Endothelial cell of umbilical vein (primary cell): ENCODE data around the gene BLNK. TPM values are rescaled to one million over a fixed set of nuclear protein-coding genes. Genes with fewer than 3 reads are reported as not detected.

Source experiments
- BruUV-seq: library from RNA; stranded (reverse); fragments of 400-500 nt; replicated peaks from 2 replicates; lab custom pipeline; 2021; lab: Mats Ljungman, UMichigan
- CTCF ChIA-PET: fragments of 300-600, 350-600 bp; sonication (Branson Sonifier 250); formaldehyde crosslinking; loops from one replicate; lab custom pipeline; 2021; ENCODE audit warnings: antibody characterized with exemption, inconsistent platforms; lab: Charles Lee
- POLR2A ChIA-PET: fragments of 300-600, 350-600 bp; sonication (Branson Sonifier 250); formaldehyde crosslinking; loops from one replicate; lab custom pipeline; 2021; ENCODE audit warnings: antibody characterized with exemption, inconsistent platforms; lab: Charles Lee
- DNase-seq: peaks from one replicate; pipeline ENCODE4 v3.0.0-alpha.2; 2011; ENCODE audit warnings: low read depth, low spot score
- FAIRE-seq: peaks from 2 replicates; lab custom pipeline; 2011; peaks lifted over from hg19 to GRCh38; lab: Jason Lieb, UNC
- H2AFZ ChIP-seq: 2 replicates; pipeline ENCODE4 v1.6.0; 2012; ENCODE audit warnings: low read depth, low read length, control low read depth, inconsistent platforms
- H3K27ac ChIP-seq: 2 replicates; pipeline ENCODE4 v1.5.1; 2011; ENCODE audit warnings: low read depth, mild to moderate bottlenecking, control low read depth, low read length, moderate library complexity; ENCODE audit not compliant: insufficient read depth
- H3K27me3 ChIP-seq, 2 experiments: 2 replicates each; pipeline versions ENCODE4 v1.6.0 to v1.6.1; 2011; ENCODE audit warnings: low read length in 2 of 2, mixed read lengths in 1 of 2; ENCODE audit not compliant: control insufficient read depth in 2 of 2, insufficient read depth in 2 of 2
- H3K36me3 ChIP-seq, 2 experiments: 2 replicates in 1 of 2; 3 replicates in 1 of 2; pipeline ENCODE4 v1.5.1; 2011; ENCODE audit warnings: low read length in 2 of 2, mild to moderate bottlenecking in 1 of 2, moderate library complexity in 1 of 2; ENCODE audit not compliant: control insufficient read depth in 2 of 2, insufficient read depth in 2 of 2; ENCODE audit errors: extremely low read depth in 1 of 2
- H3K4me1 ChIP-seq: 3 replicates; pipeline ENCODE4 v1.5.1; 2011; ENCODE audit warnings: mild to moderate bottlenecking, low read length; ENCODE audit not compliant: control insufficient read depth, insufficient read depth; ENCODE audit errors: extremely low read depth
- H3K4me2 ChIP-seq: 2 replicates; pipeline ENCODE4 v1.6.1; 2011; ENCODE audit warnings: low read length, control low read depth, mixed read lengths; ENCODE audit not compliant: insufficient read depth
- H3K4me3 ChIP-seq, 3 experiments: fragments of 200-600 bp in 1 of 3; sonication (generic), shearing (Covaris generic) in 1 of 3; replicated peaks in 1 of 3; 2 replicates each; pipeline ENCODE4 v1.5.1; 2011 to 2016; ENCODE audit warnings: control low read depth in 3 of 3, low read length in 3 of 3, mild to moderate bottlenecking in 2 of 3, inconsistent platforms in 1 of 3, low read depth in 1 of 3, moderate library complexity in 1 of 3; ENCODE audit not compliant: insufficient read depth in 1 of 3
- H3K79me2 ChIP-seq: 2 replicates; pipeline ENCODE4 v1.6.0; 2012; ENCODE audit warnings: low read length, inconsistent platforms; ENCODE audit not compliant: control insufficient read depth, insufficient read depth
- H3K9ac ChIP-seq: replicated peaks from 2 replicates; pipeline ENCODE3; 2011; ENCODE audit warnings: low read length, control low read depth; ENCODE audit not compliant: insufficient read depth; ENCODE audit errors: extremely low read depth
- H3K9me1 ChIP-seq: replicated peaks from 3 replicates; pipeline ENCODE4 v1.6.0; 2011; ENCODE audit warnings: mild to moderate bottlenecking, low read length; ENCODE audit not compliant: control insufficient read depth, insufficient read depth; ENCODE audit errors: extremely low read depth
- H3K9me3 ChIP-seq: replicated peaks from 2 replicates; pipeline ENCODE4 v1.5.1; 2012; ENCODE audit warnings: low read length, inconsistent platforms; ENCODE audit not compliant: control insufficient read depth, insufficient read depth
- H4K20me1 ChIP-seq: replicated peaks from 2 replicates; pipeline ENCODE3; 2011; ENCODE audit warnings: mild to moderate bottlenecking, low read length; ENCODE audit not compliant: control insufficient read depth, insufficient read depth; ENCODE audit errors: extremely low read depth
- EZH2 ChIP-seq: IDR thresholded peaks from 2 replicates; pipeline ENCODE4 v1.6.1; 2012; ENCODE audit warnings: borderline replicate concordance, low read depth, mild to moderate bottlenecking, moderate library complexity, low read length, inconsistent platforms; ENCODE audit not compliant: severe bottlenecking
- FOS ChIP-seq: IDR thresholded peaks from 2 replicates; pipeline ENCODE4 v1.6.1; 2011; ENCODE audit warnings: mild to moderate bottlenecking, low read length, moderate library complexity, borderline replicate concordance; ENCODE audit not compliant: insufficient read depth
- GATA2 ChIP-seq: IDR thresholded peaks from 2 replicates; pipeline ENCODE4 v1.7.0; 2011; ENCODE audit warnings: low read depth, mild to moderate bottlenecking, moderate library complexity, mixed read lengths, low read length; ENCODE audit not compliant: insufficient read length, insufficient read depth
- JUN ChIP-seq: IDR thresholded peaks from 2 replicates; pipeline ENCODE4 v1.6.1; 2011; ENCODE audit warnings: borderline replicate concordance, low read depth; ENCODE audit not compliant: insufficient read length, insufficient read depth
- MYC ChIP-seq: IDR thresholded peaks from one replicate; pipeline ENCODE4 v1.6.1; 2011; ENCODE audit warnings: mild to moderate bottlenecking, low read depth, low read length
- POLR2A ChIP-seq: IDR thresholded peaks from 2 replicates; pipeline ENCODE4 v1.6.1; 2012; ENCODE audit warnings: low read depth, mild to moderate bottlenecking, control low read depth, low read length
- POLR2AphosphoS5 ChIP-seq: IDR thresholded peaks from 2 replicates; pipeline ENCODE4 v1.6.1; 2012; ENCODE audit warnings: low read depth, mild to moderate bottlenecking, control low read depth, low read length, moderate library complexity; ENCODE audit not compliant: insufficient read depth
- dilution Hi-C: fragments of 300-500 bp; cut with MboI; formaldehyde crosslinking; loops from one replicate; pipeline ENCODE4 v1.15.0; 2019; ENCODE audit warnings: low sequenced_read_pairs; ENCODE audit not compliant: extremely low pct_ligation_motif_present
- intact Hi-C: fragments of 100-400 bp; cut with micrococcal nuclease; formaldehyde crosslinking; loops from one replicate; pipeline ENCODE4 v1.10.0; 2022
- polyA plus RNA-seq, 4 experiments: library from polyadenylated mRNA; depleted of rRNA in 3 of 4; stranded (reverse) in 3 of 4; unstranded in 1 of 4; fragments of >200 nt; gene quantifications; 2 replicates each; pipeline versions ENCODE4 v1.2.1 to v1.2.3, GENCODE V29; 2011 to 2012; ENCODE audit warnings: missing spikeins in 1 of 4
- total RNA-seq: library from RNA; stranded (reverse); gene quantifications from 2 replicates; pipeline ENCODE4 v1.2.3, GENCODE V29; 2021
- TF ChIP-seq, protein P1 (sequence below): IDR thresholded peaks from 2 replicates; pipeline ENCODE4 v1.6.1; 2011; ENCODE audit not compliant: insufficient read depth, insufficient read length

The BLNK gene
- total and polyA plus RNA-seq, 2 donors (not counting 3 experiments of a cell fraction or from before 2014, with no cell fraction given), result not detected

DNA sequence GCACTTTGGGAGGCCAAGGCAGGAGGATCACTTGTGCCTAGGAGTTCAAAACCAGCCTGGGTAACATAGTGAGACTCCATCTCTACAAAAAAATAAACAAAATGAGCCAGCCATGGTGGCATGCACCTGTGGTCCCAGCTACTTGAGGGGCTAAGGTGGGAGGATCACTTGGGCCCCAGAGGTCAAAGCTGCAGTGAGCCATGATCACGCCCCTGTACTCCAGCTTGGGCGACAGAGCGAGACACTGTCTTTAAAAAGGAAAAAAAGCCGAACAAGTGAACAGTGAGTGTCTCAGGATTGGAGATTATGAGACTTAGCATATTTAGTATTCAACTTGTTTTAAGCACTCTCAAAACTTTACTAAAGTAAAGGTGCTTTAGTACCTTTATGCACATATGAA lies 28.1 kb downstream of the BLNK start:
- Histone ChIP-seq H3K4me2 (no peak overlapping the region), H3K9me3 (no peaks in the 10 kb centered on the region), H3K9ac (no peak overlapping the region), H3K27ac (no peak overlapping the region), H3K27me3 (no peaks in the 10 kb centered on the region), H3K36me3 (no peaks in the 10 kb centered on the region), H4K20me1 (no peaks in the 10 kb centered on the region), H3K4me3 (no peak overlapping the region), H3K79me2 (no peaks in the 10 kb centered on the region), H2AFZ (no peak overlapping the region), H3K9me1 (no peaks in the 10 kb centered on the region), H3K4me1 (no peaks in the 10 kb centered on the region)
- intact Hi-C loops (no loop called here), dilution Hi-C loops (no loop called here)
- POLR2A ChIA-PET, result no interaction called here
- FAIRE-seq, result no peak
- DNase-seq, result no peak
- no TSS peak for BruUV-seq
- TF ChIP-seq JUN, result no peak
- TF ChIP-seq, protein P1, sequence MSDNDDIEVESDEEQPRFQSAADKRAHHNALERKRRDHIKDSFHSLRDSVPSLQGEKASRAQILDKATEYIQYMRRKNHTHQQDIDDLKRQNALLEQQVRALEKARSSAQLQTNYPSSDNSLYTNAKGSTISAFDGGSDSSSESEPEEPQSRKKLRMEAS, result no peak
- no peak for TF ChIP-seq GATA2
- TF ChIP-seq EZH2, result no peak
- TF ChIP-seq POLR2A, result no peak
- no peak for TF ChIP-seq MYC
- no peak for TF ChIP-seq FOS
- no peak for TF ChIP-seq POLR2AphosphoS5
- CTCF ChIA-PET, result no interaction called here

DNA sequence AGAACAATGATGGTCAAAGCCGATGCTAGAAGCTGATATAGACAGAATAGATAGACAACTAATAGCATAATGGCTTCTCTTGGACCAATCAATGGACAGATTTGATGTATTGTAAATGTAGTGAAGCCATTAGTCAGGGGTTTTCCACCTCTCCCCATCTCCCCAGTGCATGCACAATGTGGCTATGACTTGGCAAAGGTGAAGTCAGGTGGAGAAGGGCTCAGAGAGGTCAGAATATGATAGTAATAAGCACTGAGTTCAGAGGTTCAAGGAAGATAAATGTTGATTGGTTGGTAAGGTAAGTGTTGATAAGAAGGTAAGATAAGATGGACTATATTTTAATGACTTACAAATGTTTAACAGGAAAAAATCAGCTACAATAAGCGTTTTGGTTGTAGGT lies 28.5 kb downstream of the BLNK start:
- H2AFZ ChIP-seq, result no peak overlapping the region
- no peaks in the 10 kb centered on the region for H3K4me1 ChIP-seq
- CTCF ChIA-PET, result interaction anchor here (0.9 kb wide), 1 partner anchor 13 kb away, joined by 3 read pairs; no protein-coding TSS in a partner anchor
- no peak overlapping the region for H3K4me3 ChIP-seq
- H3K9me3 ChIP-seq, result no peaks in the 10 kb centered on the region
- no peaks in the 10 kb centered on the region for H3K9me1 ChIP-seq
- TF ChIP-seq, protein P1, result no peak
- TF ChIP-seq EZH2, result no peak
- no peak overlapping the region for H3K4me2 ChIP-seq
- no peaks in the 10 kb centered on the region for H4K20me1 ChIP-seq
- H3K36me3 ChIP-seq, result no peaks in the 10 kb centered on the region
- H3K27me3 ChIP-seq, result no peaks in the 10 kb centered on the region
- dilution Hi-C loops, result no loop called here
- no peaks in the 10 kb centered on the region for H3K79me2 ChIP-seq
- DNase-seq, result no peak
- intact Hi-C loops, result no loop called here
- no peak overlapping the region for H3K27ac ChIP-seq
- no peak for FAIRE-seq
- no peak overlapping the region for H3K9ac ChIP-seq
- POLR2A ChIA-PET, result no interaction called here
- BruUV-seq, result no TSS peak
